AG04450 (cell line): Measurements from ENCODE around the gene PCYT1B. TPM values are rescaled to one million over a fixed set of nuclear protein-coding genes. Genes with fewer than 3 reads are reported as not detected.

Source experiments
- CTCF ChIA-PET: fragments of 300-600, 350-600 bp; formaldehyde crosslinking; extraction: SDS; loops from one replicate; lab custom pipeline; 2022; ENCODE audit warnings: antibody characterized with exemption, inconsistent platforms; lab: Charles Lee
- POLR2A ChIA-PET: fragments of 350-600 bp; formaldehyde crosslinking; extraction: SDS; loops from one replicate; lab custom pipeline; 2021; ENCODE audit warnings: antibody characterized with exemption, inconsistent platforms; lab: Yijun Ruan, JAX
- DNase-seq: peaks from one replicate; pipeline ENCODE4 v3.0.0-alpha.2; 2011; ENCODE audit warnings: low read depth, low spot score
- H3K27ac ChIP-seq: one replicate; pipeline ENCODE4 v1.5.1; 2012; ENCODE audit warnings: low read depth, low read length, control low read depth
- H3K27me3 ChIP-seq: one replicate; pipeline ENCODE4 v1.6.0; 2012; ENCODE audit warnings: low read length; ENCODE audit not compliant: control insufficient read depth, insufficient read depth
- H3K4me3 ChIP-seq: 2 replicates; pipeline ENCODE4 v1.5.1; 2011; ENCODE audit warnings: mild to moderate bottlenecking, low read depth, low read length, control low read depth
- H3K9me3 ChIP-seq: 2 replicates; pipeline ENCODE4 v1.5.1; 2012; ENCODE audit warnings: low read length; ENCODE audit not compliant: control insufficient read depth, insufficient read depth
- polyA plus RNA-seq: library from polyadenylated mRNA; depleted of rRNA; stranded (reverse); fragments of >200 nt; gene quantifications from 2 replicates; pipeline ENCODE4 v1.2.3, GENCODE V29; 2011
- TF ChIP-seq, protein P1 (sequence below): IDR thresholded peaks from 2 replicates; pipeline ENCODE4 v1.5.1; 2011; ENCODE audit warnings: low read depth, low read length, control low read depth, inconsistent platforms

Gene PCYT1B
- polyA plus RNA-seq, 1 experiment = 0.10 TPM

DNA sequence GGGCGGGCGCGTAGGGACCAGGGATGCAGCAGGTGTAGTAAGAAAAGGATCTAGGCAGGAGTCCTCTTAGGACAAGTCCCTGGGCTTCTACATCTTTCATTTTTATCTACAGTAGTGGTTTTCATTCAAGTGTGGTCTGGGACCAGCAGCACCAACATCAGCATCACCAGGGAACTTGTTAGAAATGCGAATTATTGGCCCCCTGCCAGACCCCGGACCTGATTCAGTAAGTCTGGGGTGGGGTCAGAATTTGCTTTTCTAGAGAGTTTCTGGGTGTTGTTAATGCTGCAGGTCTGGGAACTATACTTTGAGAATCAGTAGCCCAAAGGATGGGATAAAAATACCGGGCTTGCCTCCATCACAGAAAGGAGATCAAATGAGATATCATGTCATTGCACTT, 1.3 kb upstream of the PCYT1B start:
- Histone ChIP-seq H3K27me3 (no peaks in the 10 kb centered on the region), H3K9me3 (no peaks in the 10 kb centered on the region), H3K27ac (no peak overlapping the region), H3K4me3 (no peak overlapping the region)
- POLR2A ChIA-PET = no interaction called here
- CTCF ChIA-PET = interaction anchor here (0.6 kb wide), 1 partner anchor 278 kb away, joined by 5 read pairs; no protein-coding TSS in a partner anchor
- DNase-seq = no peak
- TF ChIP-seq, protein P1, sequence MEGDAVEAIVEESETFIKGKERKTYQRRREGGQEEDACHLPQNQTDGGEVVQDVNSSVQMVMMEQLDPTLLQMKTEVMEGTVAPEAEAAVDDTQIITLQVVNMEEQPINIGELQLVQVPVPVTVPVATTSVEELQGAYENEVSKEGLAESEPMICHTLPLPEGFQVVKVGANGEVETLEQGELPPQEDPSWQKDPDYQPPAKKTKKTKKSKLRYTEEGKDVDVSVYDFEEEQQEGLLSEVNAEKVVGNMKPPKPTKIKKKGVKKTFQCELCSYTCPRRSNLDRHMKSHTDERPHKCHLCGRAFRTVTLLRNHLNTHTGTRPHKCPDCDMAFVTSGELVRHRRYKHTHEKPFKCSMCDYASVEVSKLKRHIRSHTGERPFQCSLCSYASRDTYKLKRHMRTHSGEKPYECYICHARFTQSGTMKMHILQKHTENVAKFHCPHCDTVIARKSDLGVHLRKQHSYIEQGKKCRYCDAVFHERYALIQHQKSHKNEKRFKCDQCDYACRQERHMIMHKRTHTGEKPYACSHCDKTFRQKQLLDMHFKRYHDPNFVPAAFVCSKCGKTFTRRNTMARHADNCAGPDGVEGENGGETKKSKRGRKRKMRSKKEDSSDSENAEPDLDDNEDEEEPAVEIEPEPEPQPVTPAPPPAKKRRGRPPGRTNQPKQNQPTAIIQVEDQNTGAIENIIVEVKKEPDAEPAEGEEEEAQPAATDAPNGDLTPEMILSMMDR = no peak

DNA sequence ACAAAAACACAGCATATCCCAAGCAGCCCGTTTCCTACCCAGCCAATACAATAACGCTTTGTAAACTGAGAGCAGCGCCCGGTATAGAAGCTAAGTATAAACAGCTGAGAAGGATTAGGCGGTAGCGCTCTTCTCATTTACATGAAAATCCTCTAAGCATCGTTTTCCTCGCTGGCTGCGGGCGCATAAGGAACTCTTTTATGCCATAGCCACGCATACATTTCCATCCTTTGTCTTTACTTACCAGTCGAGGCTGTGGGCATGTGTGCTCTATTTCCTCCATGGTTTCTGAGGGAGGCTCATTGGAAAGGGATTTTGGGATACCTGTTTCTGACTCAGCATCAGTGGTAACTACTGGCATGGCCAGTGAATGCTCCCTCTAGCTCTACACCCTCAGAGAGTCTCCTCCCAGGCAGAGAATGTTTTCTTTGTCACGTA, 383 bp downstream of the PCYT1B start:
- TF ChIP-seq, protein P1 = no peak
- ChIA-PET CTCF (interaction anchor here (1.2 kb wide), 1 partner anchor 30 kb away, joined by 4 read pairs; no protein-coding TSS in a partner anchor), POLR2A (no interaction called here)
- DNase-seq = no peak
- Histone ChIP-seq H3K9me3 (no peaks in the 10 kb centered on the region), H3K27ac (no peak overlapping the region), H3K4me3 (no peak overlapping the region; the same call in 1 of the 2 replicates), H3K27me3 (no peaks in the 10 kb centered on the region)

DNA sequence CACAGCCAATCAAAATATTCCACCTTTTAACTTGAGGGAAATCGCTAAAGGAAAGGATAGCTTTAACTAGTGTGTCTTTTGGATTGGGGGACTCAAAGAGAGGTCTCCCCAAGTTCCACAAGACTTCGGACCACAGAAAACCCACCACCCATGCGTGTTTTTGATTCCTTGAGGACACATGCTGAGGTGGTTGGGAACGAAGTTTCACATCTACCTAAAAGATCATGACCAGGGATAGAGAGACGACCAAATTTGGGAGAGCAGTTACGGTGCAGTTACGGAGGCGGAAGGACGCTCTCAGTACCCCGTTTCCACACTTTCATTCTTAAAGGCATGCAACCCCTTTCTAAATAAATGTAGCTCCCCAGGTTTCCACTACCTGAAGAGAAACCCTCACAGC, 1.1 kb downstream of the PCYT1B start:
- Histone ChIP-seq H3K9me3 (no peaks in the 10 kb centered on the region), H3K4me3 (no peak overlapping the region), H3K27me3 (no peaks in the 10 kb centered on the region), H3K27ac (no peak overlapping the region)
- ChIA-PET CTCF (interaction anchor here (1.2 kb wide), 1 partner anchor 30 kb away, joined by 4 read pairs; no protein-coding TSS in a partner anchor), POLR2A (no interaction called here)
- no peak for DNase-seq
- TF ChIP-seq, protein P1 = no peak

DNA sequence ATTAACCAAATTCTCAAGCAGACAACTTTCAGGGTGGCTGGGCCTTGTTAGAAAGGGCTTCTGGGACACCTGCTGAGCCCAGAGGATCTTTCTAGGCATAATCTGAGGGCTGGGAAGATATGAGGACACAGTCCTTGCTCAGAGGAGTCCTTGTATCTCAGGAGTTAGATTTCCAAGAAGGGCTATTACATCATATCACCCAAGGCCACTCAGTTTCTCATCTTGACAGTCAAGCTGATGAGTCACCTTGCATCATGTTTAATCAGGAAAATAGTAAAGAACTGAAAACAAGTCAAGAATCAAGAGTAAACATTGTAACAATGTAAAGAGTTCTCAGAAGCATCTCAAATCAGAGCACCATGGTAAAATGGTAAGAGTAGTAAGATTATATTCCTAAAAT, 4.0 kb downstream of the PCYT1B start:
- ChIA-PET CTCF (no interaction called here), POLR2A (no interaction called here)
- H3K4me3 ChIP-seq = no peak overlapping the region
- TF ChIP-seq, protein P1 = no peak
- DNase-seq = no peak
- no peak overlapping the region for H3K27ac ChIP-seq
- H3K9me3 ChIP-seq = no peaks in the 10 kb centered on the region
- H3K27me3 ChIP-seq = no peaks in the 10 kb centered on the region

DNA sequence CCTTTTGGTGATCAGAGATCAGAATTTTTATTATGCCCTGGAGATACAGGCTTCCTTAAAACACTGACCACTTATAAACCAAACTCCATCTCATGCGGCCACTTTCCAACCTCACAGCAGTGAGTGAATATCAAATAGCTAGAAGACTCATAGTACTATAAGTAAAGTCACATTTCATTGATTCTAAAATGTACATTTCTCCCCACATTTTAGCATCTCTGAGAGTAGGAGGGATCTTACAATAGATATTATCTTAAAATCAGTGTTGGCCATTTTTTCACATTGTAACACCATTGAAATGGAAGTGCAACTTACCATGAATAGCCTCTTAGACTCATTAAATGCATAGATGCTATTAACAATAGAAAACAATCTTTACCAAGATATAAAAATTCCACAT, 17.4 kb downstream of the PCYT1B start:
- TF ChIP-seq, protein P1 = no peak
- ChIA-PET POLR2A (no interaction called here), CTCF (no interaction called here)

More for the DNA sequence above, 17.4 kb downstream of the PCYT1B start:
- DNase-seq = no peak
- no peak overlapping the region for H3K4me3 ChIP-seq
- H3K27me3 ChIP-seq = no peaks in the 10 kb centered on the region
- no peak overlapping the region for H3K27ac ChIP-seq
- no peaks in the 10 kb centered on the region for H3K9me3 ChIP-seq
